T-helper 1 cell (primary cell): ENCODE data around the gene RASSF8.

Experiments
- DNase-seq, 5 donors: peaks; one replicate each; pipeline ENCODE4 v3.0.0-alpha.2; 2012 to 2020

The RASSF8 gene

DNA sequence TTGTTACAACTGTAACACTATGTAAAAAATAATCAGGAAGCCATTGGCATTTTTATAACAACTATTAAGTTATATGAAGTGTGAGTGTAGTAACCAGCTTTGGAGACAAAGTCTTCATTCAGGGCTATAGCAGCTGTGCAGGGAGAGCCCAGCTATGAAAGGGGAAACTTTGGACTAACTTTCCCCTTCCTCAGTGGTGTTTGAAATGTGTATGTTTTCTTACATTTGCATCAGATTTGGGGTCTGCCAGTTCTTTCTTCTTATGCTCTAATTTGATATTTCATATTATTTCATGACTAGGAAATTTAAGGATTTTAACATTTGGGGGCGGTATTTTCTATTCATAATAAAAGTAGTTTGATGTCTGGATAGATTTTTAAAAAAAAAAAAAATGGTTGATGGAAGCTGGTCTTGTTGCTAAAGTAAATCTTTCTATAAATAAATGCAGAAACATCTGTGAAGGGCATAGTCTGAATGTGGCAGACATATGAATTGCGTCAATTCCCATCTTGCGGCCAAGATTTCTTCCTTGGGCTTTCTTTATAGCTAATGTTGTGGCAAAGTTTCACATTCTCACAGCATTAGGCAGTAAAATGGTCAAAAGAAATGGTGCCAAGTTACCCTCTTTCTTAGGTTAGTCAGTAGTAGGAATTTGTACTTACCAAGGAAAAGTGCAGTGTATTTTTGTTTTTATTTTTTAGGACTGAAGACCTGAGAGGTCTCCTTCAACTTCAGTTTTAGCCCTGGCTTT lies 35.6 kb downstream of the RASSF8 start:
- DNase-seq, result no peak

DNA sequence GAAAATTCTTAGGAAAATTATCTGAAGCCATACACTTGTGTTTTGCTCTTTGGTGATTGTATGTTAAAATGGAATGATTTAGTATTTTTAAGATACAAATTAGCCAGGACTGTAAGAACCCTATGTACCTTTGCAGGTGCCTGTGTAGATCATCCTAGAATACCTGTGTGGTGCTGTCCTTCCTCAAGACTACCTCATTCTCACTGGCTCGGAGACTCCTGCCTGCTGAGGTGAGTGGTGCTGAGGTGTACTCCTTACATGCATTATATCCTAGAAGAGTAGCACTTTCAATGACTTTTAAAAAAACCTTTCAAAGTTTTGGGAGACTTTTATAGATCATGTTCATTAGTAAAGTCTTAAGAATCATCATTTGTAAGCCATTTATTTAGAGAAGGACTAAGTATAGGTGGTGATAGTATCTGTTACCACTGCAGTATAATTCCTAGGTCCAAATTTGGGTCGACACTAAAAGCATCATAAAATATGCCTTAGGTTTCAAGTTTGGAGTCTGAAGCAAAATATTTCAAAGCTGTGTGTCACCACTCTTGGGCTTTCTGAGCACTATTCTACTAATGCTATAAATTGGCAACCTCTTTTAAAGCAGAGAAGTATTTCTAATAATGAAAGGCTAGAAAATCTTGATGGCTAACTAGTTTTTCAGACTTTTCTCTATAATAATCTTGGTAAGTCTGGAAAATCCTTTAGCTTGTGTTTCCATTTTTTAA lies 36.6 kb downstream of the RASSF8 start:
- no peak for DNase-seq

DNA sequence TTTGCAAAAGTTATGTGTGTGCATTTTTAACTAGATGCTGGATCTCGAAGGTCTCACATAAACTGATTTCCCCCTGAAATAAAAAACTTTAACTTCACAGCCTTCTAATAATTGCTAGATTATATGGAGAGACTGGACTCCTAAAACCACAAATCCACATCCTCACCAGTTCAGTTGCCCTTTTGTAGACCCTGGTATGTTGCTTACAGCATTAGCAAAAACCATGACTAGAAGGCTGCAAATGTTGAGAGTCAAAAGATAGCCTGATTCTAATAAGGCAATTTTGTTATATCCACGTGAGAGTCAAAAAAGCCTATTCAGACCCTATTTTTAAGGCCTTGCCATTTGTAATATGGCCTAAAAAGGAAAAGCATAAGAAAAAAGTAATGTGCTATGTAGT lies 37.4 kb downstream of the RASSF8 start:
- no peak for DNase-seq

- no peak for DNase-seq
Measured at GRCh38 chr12:25996677-25997076, 38.2 kb downstream of the RASSF8 start.

- DNase-seq, result no peak
Measured at GRCh38 chr12:25997201-25997963, 38.9 kb downstream of the RASSF8 start.

DNA sequence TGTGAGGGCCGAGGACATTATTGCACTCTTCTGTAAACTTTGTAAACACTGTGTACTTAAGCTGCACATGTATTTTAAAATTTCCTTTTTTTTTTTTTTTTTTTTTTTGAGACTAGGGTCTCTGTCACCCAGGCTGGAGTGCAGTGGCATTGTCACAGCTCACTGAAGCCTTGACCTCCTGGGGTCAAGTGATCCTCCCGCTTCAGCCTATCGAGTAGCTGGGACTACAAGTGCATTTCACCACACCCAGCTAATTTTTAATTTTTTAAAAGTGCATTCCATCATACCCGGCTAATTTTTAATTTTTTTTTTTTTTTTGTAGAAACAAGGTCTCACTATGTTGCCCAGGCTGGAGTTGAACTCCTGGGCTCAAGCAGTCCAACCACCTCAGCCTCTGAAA lies 42.4 kb downstream of the RASSF8 start:
- no peak for DNase-seq

- no peak for DNase-seq
Measured at GRCh38 chr12:26001530-26001929, 43.0 kb downstream of the RASSF8 start.

GRCh38 chr12:26003065-26003464 lies 44.6 kb downstream of the RASSF8 start:
- DNase-seq, result no peak

- no peak for DNase-seq
Measured at GRCh38 chr12:26007566-26007965, 49.1 kb downstream of the RASSF8 start.

DNA sequence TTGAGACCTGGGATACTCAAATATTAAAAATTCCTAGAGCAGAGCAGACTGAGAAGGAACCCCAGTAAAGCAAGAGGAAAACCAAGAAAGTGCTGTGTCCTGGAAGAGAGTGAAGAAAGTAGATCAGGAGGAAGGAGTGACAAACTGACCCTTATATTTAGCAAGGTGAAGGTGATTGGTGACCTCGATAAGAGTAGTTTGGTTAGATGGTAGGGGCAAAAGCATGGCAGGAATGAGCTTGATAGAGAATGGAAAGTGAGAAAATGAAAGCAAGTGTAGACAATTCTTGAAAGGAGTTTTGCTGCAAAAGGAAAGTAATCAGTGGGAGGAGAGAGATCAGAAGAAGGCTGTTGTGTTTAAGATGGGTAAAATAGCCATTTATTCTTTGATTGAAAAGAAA lies 51.1 kb downstream of the RASSF8 start:
- no peak for DNase-seq

- DNase-seq, result no peak
Measured at GRCh38 chr12:26010293-26010821, 51.9 kb downstream of the RASSF8 start.

DNA sequence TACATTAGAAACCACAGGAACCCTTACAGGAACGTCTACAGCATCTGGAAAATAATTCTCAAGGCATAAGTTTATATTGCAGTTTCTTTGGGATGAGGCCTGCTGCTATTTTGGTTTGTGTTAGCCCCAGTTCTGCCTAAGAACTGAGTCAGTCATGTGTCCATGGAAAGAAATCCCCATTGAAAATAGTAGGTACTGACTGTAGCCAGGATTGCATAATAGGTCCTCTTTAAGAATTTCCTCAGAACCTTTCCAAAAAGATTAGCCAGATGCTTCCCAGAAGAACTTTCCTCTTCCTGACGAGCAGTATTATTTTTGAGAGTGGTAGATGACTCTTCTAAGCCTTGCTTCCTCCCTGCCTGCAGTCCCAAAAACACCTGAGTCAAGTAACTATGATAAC lies 52.6 kb downstream of the RASSF8 start:
- no peak for DNase-seq

DNA sequence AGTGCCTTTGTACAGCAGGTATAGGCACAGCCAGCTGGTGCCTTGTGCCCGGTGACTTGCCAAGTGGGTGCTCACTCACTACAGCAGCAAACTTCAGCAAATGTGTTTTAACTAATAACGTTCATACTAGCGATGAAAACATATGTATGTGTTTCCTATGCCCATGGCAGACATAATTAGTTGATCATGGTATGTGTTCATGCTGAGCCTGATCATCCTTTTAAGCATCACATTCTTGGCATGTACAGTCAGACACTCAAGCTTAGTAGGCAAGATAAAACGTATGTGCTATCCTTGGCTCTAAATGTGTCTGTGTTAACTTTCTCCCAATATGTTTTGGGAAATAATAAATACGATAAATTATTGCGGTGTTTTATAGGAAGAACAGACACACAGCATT lies 55.6 kb downstream of the RASSF8 start:
- DNase-seq, result no peak

GRCh38 chr12:26016516-26016915 lies 58.0 kb downstream of the RASSF8 start:
- no peak for DNase-seq

- no peak for DNase-seq
Measured at GRCh38 chr12:26017484-26018211, 59.2 kb downstream of the RASSF8 start.

GRCh38 chr12:26018926-26019325 lies 60.4 kb downstream of the RASSF8 start:
- no peak for DNase-seq

DNA sequence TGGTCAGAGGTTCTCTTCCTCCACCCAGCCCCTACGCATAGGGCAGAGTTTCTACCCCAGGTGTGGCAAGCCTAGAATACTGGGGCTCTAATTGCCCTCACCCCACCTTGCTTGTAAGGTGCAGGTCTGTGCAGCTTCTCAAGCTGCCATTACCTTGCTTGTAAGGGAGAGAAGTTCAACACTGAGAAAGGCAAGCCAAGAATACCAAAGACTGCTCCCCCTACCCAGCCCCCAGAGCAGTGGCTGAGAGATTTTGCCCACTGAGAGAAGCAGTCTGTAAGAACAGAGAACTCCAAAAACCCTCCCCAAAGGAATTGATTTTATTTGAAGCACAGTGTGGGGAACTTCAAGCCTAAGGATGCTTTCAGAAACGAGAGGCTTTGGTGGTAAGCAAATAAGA lies 63.1 kb downstream of the RASSF8 start:
- DNase-seq, result no peak

DNA sequence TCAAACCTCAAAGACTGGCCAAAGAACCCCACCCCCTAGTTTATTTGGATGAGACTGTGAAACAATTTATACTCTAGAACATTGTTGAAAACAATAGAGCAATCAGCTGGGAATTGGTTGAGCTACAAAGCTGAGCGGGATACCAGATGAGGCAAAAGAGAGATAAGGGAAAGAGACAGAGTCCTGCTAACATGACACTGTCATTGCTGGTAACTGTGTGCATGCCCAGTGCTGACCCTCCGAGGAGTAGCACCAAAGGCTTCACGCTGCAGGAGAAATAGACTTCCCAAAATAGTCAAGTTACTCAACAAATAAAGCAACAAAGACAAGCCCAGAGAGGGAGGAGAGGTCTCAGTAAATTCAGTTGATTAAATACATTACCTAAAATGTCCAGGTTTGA lies 63.6 kb downstream of the RASSF8 start:
- DNase-seq, result no peak

GRCh38 chr12:26026713-26027112 lies 68.2 kb downstream of the RASSF8 start:
- DNase-seq, result no peak

- DNase-seq, result no peak
Measured at GRCh38 chr12:26027401-26027800, 68.9 kb downstream of the RASSF8 start.

DNA sequence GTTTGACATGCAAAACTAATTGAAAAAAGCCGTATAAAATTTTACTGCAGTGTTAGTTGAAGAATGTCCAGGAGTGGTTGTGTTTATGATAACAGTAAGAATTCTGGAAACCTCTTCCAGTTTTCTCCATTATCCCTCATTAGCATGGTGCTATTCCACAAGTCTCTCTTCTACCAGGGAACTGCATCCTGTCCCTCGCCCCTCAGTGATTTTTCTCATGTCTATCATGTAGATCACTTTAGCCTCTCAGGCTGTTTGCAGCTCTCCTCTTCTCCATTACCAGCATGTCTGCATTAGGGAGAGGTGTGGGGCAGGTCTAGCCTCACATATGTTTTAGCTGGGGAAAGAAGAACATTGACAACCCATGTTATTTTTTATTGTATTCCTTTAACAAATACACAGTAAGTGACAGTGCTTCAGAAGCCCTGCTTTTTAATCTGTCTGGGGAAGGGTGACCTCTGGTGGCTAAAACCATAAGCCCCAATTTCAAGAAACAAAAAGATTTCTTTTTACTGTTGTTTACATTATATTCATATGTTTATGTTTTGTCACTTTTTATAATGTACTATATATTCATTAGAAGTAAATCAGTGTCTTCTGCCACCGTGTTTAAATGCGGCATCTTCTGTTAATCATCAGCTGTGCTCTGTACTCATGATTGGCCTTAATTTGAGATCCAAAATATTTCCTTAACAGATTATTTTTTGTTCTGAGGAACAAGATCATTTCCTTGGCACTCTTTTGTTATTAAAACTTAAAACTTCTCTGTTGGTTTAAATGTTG lies 70.7 kb downstream of the RASSF8 start:
- peak in 2 of 5 donors; percentile 8 to 20 for DNase-seq

- no peak for DNase-seq
Measured at GRCh38 chr12:26029736-26030022, 71.2 kb downstream of the RASSF8 start.
